ENCODE measurements around the gene SPDYE6.

SPDYE6 gene

GRCh38 chr7:102300643-102301221 is 55.5 kb downstream of the SPDYE6 start:
- TF ChIP-seq POLR2AphosphoS5 (IDR thresholded peaks at IDR 0.05; ENCODE audit: low read depth, low read length) (no peak), TAF1 (IDR thresholded peaks at IDR 0.05; ENCODE audit: borderline replicate concordance, insufficient read depth, low read length) (no peak), FOXP2 (optimal IDR thresholded peaks at IDR 0.05; ENCODE audit: borderline replicate concordance, extremely low read depth, extremely low read length, insufficient read depth) (no peak), SIN3A (IDR thresholded peaks at IDR 0.05; ENCODE audit: borderline replicate concordance, insufficient read depth, low read length) (no peak), REST (IDR thresholded peaks at IDR 0.05; ENCODE audit: insufficient read depth in 1 of 2, low read depth in 2 of 2, low read length in 2 of 2) (no peak)

DNA sequence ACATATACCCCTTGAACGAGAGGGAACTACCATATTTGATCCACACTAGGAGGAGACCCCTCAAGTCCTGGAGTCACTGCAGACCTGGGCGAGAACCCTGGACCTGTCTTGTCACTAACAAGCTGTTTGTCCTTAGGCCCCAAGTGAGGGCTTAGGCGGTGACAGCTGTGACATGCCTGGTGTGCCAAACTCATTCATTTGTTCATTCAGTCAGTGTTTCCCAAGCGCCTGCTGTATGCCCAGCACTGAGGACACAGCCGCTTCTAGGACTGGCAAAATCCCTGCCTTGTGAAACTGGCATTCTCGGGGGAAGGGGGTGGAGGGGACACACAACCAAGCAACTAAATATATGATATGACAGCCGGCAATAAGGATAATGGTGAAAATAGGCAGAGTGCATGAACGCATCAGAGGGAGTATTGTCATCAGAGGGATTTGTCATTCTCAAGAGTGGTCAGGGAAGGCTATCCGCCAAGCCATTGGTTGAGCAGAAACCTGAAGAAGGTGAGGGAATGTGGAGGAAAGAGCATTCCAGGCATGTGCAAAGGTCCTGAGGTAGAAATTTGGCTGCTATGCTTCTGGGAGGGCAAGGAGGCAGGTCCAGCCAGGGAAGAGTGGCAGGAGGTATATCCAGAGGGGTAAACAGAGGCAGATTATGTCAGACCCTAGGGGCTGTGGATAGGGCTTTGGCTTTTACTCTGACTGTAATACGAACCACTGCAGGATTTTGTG is 58.6 kb downstream of the SPDYE6 start:
- no peak for TF ChIP-seq TAF1 (IDR thresholded peaks at IDR 0.05; ENCODE audit: borderline replicate concordance, insufficient read depth, low read length)
- no peak for TF ChIP-seq POLR2AphosphoS5 (IDR thresholded peaks at IDR 0.05; ENCODE audit: low read depth, low read length)
- no peak for TF ChIP-seq REST (IDR thresholded peaks at IDR 0.05; ENCODE audit: insufficient read depth in 1 of 2, low read depth in 2 of 2, low read length in 2 of 2)
- TF ChIP-seq FOXP2 (optimal IDR thresholded peaks at IDR 0.05; ENCODE audit: borderline replicate concordance, extremely low read depth, extremely low read length, insufficient read depth): no peak
- TF ChIP-seq SIN3A (IDR thresholded peaks at IDR 0.05; ENCODE audit: borderline replicate concordance, insufficient read depth, low read length): no peak

- no peak for TF ChIP-seq REST (IDR thresholded peaks at IDR 0.05; ENCODE audit: insufficient read depth in 1 of 2, low read depth in 2 of 2, low read length in 2 of 2)
- TF ChIP-seq SIN3A (IDR thresholded peaks at IDR 0.05; ENCODE audit: borderline replicate concordance, insufficient read depth, low read length): no peak
These were observed 59.7 kb downstream of the SPDYE6 start for GRCh38 chr7:102296514-102296913.

- TF ChIP-seq TAF1 (IDR thresholded peaks at IDR 0.05; ENCODE audit: borderline replicate concordance, insufficient read depth, low read length): no peak
- TF ChIP-seq POLR2AphosphoS5 (IDR thresholded peaks at IDR 0.05; ENCODE audit: low read depth, low read length): no peak
- TF ChIP-seq FOXP2 (optimal IDR thresholded peaks at IDR 0.05; ENCODE audit: borderline replicate concordance, extremely low read depth, extremely low read length, insufficient read depth): no peak
- TF ChIP-seq REST (IDR thresholded peaks at IDR 0.05; ENCODE audit: insufficient read depth in 1 of 2, low read depth in 2 of 2, low read length in 2 of 2): no peak
- no peak for TF ChIP-seq SIN3A (IDR thresholded peaks at IDR 0.05; ENCODE audit: borderline replicate concordance, insufficient read depth, low read length)
These were observed 60.1 kb downstream of the SPDYE6 start for GRCh38 chr7:102296179-102296438.

All from PFSK-1 (cell line).